Measurements from ENCODE around the gene ALS2.
"Not testable (repeated sequence)": the region's sequence is repeated elsewhere in the genome, so short reads cannot be mapped to it uniquely, and the experiment has no call there.

ALS2 gene

DNA sequence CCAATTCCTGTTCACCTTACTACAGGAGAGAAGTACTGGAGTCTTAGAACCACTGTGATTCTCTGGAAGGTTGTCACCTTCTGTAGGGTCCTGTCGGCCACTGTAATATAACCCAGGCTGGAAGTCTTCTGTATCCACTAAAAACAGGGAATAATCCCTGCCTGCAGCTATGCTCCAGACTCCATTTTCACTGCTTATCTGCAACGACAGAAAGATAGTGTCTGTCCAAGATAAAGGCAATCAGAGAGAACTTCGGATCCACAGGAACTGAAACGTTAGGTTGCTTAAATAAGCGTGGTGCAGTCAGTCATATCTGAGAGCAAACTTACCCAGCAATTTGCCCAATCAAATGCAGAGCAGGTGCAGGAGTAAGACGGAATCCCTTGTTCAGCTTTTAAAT, 34.2 kb downstream of the ALS2 start:
- no peak for DNase-seq

DNA sequence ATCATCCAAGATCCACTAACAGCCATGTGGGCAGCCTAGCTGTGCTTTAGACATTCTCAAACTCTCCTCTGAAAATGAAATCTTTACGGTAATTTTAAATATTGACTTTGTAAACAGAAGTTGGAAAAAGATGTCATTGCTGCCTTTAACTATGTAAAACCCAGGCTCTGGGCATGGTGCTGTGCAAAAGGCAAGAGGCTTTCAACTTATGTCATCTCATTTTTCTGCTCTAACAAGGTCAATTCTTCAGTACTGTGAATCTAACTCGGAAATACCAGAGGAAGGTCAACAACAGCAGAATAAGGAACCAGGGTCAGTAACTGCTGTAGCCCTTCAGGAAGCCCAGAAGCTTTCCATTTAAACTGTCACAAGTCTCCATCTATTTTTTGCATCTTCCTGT, 45.2 kb downstream of the ALS2 start:
- DNase-seq: no peak

DNA sequence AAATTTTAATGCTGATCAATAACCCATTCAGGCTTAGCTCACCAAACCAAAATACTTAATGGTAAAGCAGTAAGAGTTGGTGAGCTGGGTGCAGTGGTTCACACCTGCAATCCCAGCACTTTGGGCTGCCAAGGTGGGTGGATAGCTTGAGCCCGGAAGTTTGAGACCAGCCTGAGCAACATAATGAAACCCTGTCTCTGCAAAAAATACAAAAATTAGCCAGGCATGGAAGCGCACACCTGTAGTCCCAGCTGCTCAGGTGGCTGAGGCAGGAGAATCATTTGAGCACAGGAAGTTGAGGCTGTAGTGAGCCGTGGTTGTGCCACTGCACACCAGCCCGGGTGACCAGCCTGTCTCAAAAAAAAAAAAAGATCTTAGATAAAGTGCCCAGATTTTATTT, 46.6 kb downstream of the ALS2 start:
- no peak for DNase-seq

DNA sequence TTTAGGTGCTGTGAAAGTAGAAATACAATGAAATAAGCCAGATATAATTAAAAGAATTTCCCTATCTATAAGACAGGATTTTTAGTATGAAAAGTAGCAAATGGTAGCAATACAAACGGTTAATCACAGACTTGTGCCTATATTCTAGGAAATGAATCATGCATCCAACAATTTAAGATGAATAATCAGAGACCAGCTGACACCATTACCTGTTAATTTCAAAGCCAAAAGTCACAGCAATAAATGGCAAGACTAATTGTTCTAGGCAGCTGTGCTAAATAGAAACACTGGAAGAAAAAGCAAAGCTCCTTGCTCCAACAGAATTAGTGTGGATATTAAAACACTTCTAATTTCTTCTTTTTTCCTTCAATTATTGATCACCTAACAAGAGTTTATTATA, 47.2 kb downstream of the ALS2 start:
- no peak for DNase-seq

DNA sequence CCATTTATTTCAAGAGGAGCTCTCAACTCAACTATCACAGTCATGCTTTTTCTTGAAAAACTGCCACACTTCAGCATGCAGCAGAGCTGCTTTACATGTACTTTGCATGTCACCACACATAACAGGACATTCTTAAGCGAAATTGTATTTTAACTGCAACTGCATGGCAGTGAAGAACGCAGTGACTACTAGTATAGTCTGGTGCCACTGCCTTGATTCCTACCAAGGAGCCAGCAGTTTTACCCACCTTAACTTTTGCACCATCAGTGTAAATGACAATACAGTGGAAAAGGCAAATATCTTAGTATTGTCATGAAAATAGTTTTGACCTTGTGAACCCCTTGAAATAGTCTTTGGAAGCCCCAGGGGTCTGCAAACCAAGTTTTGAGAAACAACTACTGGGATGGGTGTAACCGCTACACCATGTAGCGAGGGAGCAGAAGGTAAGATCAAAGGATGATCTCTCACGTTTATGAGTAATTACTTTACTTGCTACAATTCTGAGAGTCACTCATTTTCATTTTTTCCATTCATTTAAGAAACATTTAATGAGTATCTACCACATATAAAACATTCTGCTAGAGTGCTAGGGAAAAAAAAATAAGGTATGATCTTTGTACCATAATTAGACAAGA, 50.0 kb downstream of the ALS2 start:
- DNase-seq: no peak

DNA sequence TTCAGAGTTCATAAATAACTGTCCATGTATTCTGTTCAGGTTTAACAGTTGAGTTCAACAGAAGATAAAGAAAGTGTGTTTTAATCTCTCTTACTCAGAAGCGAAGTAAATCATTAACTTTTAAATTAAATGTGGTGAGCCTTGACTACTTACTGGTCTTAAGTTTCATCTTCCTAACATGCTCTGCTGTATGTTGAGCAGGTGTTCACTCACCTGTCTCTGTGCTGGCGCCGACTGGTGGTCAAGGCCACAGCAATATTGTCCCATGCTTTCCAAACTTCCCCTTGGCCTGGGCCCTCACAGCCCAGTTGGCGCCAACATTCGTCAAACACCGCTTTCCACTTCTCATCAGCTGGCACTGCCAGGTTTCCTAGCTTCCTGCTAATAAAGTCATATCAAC, 65.3 kb downstream of the ALS2 start:
- DNase-seq: no peak

DNA sequence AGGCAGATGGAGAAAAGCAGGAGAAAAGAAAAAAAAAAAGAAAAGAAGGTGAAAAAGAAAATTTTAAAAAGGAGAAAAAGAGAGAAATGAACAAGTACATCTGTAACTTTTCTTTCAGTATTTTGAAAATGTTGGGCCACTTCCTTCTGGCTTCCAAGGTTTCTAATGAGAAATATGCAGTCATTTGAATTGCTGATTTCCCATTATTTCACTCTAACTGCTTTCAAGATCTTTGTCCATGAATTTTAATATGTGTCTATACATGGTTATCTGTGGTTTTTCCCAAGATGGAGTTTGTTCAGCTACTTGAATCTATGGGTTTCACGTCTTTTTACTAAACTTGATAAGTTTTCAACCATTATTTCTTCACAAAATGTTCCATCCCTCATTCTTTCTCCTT, 68.0 kb downstream of the ALS2 start:
- no peak for DNase-seq

DNA sequence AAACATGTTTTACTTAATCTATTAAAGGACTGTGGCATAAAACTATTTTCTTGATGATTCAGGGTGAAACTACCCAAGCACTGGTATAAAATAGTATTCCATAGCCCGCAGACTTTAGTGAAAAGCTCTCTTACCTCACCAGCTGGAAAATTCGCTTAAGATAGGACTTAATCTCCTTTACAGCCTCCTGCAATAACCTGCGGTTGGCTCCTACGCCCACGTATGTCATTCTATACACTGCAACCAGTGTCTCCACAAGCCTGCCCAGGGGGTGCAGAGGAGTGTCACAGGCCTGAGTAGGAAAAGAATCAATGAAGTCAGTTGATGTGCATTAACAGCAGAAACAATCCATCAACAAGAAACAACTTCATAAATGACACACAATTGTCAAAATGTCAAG, 71.0 kb downstream of the ALS2 start:
- no peak for DNase-seq

DNA sequence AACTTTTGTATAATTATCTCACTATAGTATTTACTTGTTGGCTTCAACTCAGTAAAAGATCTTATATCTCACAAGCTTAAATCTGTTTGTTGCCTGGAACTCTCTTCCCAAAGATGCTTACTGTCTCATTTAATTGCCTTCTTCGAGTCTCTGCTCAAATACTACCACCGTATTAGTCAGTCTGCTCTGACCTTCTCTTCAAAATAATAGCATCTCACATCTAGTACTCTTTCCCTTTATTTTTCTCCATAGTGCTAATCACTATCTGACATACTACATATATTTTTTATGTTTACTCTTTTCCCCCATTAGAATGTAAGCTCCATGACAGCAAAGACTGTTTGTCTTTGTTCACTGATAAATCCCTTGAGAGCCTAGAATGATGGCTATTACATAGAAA, 71.7 kb downstream of the ALS2 start:
- no peak for DNase-seq

DNA sequence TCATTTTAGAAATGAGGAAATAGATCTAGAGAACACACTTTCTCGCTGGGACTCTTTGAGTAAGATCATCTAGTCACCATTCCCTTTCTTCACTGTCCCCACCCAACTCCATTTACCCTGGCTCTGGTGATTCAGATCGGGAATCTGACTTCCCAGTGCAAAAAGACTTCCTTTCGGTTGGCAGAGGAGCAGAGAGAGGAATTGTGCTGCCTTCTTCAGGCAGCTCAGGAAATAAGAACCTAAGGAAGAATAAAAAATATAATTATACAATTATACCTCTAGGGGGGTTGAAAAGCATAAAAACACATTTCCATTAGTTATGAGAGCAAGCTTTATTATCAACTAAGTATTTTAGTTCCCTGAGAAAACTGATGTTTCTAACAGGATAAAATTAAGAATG, 73.0 kb downstream of the ALS2 start:
- DNase-seq: no peak

DNA sequence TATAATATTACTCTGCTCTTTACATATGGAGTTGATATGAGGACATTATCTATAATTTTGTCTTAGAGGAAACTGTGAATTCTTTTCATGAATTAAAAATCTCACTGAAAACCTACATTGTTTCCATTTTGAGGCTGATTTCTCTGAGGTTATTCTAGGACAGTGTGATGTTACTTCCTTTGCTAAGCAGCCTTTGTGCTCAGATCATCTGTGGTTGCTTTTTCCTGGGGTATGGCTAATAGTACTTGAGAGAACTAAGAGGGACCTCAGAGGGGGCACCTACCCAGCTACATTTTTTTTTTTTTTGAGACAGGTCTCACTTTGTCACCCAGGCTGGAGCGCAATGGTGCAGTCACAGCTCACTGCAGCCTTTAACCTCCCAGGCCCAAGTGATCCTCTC, 73.6 kb downstream of the ALS2 start:
- no peak for DNase-seq

DNA sequence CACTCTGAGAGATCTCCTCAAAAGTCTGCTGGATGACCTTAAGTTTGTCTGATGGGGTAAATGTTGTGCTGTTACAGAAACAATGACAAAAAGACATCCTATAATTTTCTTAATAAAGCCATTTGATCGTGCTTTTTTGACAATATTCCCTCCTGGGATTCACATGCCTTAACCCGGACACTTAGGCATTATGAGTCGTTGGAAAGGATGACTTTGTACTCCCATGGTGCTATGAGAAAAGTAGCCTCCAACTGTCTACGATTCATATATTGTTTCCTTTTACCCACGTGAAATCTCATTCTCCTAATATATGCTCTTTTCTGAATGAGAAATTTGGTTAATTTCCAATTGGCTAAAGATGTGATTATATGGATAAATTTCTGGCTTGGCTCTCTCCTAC, 76.2 kb downstream of the ALS2 start:
- DNase-seq: no peak

DNA sequence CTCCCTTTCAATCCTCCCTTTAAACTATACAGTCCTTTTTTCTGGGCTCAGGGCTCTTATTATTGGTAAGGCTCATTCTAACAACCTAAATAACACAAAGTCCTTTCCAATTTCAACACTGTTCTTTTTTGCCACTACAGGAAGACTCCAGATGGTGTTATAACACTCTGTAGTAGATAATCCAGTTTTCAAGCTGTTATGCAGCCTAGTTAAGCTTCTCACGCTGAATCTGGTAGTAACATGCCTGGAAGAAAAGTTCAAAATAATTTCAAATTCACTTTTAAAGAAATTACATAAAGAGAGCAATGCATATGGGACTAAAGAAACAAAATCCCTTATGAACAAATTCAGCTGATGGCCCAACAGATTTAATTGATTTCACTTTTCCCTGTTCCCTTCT, 79.1 kb downstream of the ALS2 start:
- DNase-seq: no peak

DNA sequence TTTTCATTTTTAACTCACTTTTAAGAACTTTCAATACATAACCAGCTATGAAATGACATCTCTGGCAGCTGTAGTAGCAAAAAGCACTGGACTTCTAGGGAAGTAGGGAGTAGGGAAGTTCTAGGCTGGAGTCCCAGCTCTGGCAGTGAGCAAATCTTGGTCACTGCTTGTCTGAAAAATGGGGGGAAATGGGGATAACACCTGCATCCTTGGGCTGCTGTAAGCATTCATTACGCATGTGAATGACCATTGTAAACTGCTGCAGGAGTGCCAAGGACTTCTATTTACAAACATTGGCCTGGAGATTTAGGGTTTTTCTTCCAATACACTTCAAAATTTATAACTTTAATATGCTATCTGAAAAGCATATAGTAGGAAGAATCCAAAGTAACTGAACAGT, 81.3 kb downstream of the ALS2 start:
- no peak for DNase-seq

DNA sequence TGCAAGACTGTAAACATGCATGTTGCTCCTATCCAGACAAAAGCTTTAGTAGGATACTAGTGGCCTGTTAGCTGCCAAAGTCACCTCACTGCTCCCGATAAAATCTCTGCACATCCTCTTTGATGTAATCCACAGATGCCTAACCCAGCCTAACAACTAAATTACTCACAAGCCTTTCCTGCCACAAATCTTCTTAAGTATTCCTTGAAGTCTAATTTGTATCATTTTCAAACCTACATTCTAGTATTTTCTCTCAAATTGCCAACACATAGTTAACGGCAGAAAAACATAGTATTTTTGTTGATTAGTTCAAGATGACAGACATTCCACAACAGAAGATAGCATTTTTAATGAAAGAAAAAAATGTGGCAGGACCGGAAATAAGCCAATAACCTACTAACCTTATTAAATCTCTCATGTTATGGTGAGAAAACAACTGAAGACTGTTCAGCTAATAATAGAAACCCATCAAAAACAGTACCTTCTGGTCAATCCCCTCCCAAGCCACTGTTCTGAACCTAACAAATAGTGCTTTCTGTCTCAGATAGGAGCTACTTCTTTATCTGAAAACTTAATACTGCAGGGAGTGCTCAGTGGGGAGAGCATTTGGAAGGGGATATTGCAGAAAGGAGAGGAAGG, 82.0 kb downstream of the ALS2 start, which contains the start of gene MPP4:
Gene MPP4, minus strand, starts transcription at position 57 of the 639 bp plus-strand sequence. CDS start 4,690 bp downstream, outside the sequence.
- DNase-seq: no peak

DNA sequence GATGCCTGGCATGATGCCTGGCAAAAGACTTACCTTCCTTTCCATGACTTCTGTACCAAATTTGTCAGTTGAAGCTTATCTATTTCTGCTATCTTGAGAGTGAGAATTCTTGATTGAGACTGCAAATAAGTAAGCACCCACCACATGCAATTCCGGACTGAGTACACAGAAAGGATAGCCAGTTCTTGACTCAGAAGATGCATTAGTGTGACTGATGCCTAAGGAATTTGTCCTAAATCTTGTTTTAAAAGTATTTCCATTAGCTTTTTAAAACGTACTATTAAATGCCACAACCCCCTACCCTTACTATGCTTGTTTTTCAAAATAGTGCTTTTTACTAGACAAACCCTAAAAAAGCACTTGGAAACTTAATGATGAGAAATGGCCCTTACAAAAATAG, 82.8 kb downstream of the ALS2 start:
- no peak for DNase-seq

DNA sequence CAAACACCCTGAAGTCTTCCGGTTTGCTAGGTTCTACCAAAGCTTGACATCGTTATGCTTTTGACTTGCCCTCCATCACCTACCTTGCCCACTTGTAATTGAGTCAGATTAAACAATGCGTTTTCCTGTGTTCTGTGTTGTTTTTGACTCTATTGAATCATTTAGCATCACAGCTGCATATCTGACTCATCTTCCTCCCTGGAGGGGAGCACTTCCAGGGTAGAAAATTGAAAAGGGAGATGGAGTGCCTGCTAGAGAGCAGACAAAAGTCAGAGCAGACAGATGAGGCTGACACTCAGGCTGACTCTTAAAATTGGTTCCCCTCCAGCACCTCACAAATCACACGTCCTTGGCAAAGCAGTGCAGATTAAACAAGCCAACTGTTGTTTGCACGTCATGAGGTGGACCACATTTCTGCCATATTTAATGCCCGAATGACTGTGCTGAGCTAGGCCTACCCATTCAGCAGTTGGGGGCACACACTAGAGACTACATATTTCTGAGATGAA, 84.5 kb downstream of the ALS2 start:
- DNase-seq: no peak

DNA sequence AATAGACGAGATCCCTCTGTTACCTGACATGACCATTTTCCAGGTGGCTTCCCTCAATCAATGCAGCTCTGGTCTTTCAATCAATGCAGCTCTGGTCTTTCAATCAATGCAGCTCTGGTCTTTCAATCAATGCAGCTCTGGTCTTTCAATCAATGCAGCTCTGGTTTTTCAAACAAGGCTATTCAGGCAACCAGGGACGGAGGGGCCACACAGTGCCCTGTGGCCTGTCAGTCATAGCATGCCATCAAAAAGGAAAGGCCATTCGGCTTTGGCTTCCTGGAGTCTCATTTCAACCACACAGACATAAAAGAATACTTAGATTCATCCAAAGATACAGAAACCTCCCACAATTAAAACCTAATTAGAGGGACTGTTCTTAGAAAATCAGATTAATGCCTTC, 95.6 kb downstream of the ALS2 start:
- no peak for DNase-seq

DNA sequence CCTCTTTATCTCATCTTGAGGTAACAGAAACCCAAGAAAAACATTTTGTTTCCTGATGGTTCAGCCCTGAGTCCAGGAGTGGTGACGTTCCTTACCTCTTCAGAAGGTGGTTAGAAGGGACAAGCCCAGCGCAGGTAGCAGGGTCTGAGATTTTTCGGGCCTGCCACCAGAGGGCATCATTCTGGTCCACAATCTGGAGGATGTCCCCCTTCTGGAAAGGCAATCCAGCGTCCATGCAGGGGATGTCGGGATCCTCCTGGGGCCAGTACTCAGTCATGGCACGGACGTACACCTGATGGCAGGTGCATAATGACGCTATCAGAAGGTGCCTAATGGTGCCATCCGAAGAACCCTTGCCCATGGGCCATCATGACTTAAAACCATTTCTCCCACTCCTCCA, 100.0 kb downstream of the ALS2 start:
- no peak for DNase-seq

DNA sequence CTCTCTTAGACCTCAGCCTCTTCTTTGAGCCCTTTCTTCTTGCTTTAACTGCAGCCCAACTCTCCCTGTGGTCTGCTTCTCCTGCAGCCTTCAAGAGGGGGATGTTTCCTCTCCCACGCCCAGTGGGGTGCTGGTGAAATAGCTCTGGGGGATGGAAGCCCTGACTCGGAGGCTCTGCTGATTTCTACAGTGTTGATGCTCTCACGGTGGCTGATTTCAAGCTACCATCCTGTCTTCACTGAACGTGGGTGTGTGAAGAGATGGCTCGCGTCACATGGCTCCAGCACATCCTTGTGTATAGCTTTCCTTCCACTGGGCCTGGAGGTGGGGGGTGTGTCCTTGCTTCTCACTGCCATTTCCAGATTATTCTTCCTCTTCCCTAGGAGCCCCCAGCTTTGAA, 102.3 kb downstream of the ALS2 start:
- DNase-seq: no peak

DNA sequence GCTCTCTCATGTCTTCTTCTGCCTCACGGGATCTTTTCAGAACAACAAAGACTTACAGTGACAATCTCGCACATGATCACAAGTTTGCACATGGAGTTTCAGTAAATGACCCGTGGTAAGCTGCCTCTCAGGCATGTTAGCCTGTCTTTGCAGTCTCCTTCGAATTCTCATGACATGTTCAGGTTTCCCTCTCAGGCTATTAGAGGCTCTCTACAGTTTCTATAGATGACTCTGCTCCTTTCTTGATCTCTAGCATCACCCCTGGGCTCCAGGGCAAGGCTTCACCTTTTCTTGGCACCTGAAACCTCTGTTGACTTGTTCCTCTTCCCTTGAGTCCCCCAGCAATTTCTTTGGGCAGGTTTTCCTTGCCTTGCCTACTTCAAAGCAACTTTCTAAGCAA, 105.3 kb downstream of the ALS2 start:
- no peak for DNase-seq

DNA sequence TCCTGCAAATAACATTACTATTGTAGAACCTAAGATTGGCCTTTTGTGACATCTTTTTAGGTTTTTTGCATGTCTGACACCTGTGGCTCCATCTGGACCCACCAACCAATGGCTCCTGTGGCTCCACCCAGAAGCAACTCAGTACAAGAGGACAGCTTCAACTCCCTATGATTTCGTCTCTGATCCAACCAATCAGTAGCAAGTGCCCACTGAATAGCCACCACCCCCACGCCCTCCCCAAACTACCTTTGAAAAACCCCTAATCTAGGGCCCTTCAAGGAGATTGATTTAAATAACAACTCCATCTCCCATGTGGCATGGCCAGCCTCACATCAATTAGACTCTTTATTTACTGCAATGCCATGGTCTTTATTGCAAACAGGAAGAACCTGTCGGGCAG, 105.9 kb downstream of the ALS2 start:
- DNase-seq: no peak

DNA sequence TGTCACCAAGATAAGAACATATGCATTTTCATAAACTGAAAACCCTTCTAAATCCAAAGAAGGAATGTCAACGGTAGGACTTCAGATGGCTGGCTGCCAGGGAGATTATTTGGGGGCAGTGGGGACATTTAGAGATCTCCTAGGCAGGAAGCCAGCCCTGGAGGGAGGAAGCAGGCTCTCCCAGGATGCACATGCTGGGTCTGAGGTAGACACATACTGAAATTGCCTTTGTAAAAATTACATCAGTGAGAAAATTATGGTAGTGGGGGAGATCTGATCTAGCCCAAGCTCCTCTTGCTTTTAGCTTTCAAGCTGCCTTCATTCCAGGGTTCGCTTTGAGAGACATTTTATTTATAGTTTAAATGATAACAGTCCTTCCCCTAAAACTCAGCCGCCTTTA, 106.4 kb downstream of the ALS2 start:
- DNase-seq: no peak

DNA sequence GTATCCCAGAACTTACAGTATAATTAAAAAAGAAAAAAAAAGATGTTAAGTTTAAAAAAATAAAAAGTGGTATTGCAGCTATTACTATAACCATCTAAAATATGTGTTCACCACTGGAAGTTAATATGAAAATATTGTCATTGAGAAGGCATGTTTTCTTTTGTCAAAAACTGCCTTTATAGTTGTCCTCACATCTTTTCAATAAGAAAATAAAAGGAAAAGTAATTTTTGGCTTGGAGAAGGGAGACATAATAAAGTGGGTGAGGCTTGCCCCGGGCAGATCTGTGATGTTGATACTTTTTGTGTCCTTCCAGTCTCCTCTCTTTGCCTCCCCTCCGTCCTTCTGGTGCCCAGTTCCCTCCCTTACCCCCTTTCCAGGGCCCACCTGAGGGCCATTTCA, 107.2 kb downstream of the ALS2 start:
- DNase-seq: no peak

DNA sequence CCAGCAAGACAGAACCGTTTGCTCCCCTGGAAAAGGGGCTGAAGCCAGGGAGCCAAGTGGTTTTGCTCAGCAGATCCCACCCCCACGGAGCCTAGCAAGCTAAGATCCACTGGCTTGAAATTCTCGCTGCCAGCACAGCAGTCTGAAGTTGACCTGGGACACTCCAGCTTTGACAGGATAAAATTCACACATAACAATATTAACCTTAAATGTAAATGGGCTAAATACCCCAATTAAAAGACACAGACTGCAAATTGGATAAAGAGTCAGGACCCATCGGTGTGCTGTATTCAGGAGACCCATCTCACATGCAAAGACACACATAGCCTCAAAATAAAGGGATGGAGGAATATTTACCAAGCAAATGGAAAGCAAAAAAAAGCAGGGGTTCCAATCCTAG, 109.5 kb downstream of the ALS2 start:
- DNase-seq: not testable (repeated sequence)

Data from DMS153 (cell line).